GM23248 (cell line): ENCODE measurements around the gene DRC1.

Source experiments
- EZH2 ChIP-seq: fragments of 200-600 bp; sonication (generic); IDR thresholded peaks from 2 replicates; pipeline ENCODE4 v1.6.1; 2018; ENCODE audit warnings: antibody characterized with exemption, mild to moderate bottlenecking; ENCODE audit not compliant: insufficient read depth, poor library complexity, severe bottlenecking
- EZH2phosphoT487 ChIP-seq: fragments of 200-600 bp; sonication (generic); IDR thresholded peaks from 2 replicates; pipeline ENCODE4 v1.6.1; 2018; ENCODE audit warnings: antibody characterized with exemption, moderate library complexity, mild to moderate bottlenecking, low read depth; ENCODE audit not compliant: insufficient read depth

DNA sequence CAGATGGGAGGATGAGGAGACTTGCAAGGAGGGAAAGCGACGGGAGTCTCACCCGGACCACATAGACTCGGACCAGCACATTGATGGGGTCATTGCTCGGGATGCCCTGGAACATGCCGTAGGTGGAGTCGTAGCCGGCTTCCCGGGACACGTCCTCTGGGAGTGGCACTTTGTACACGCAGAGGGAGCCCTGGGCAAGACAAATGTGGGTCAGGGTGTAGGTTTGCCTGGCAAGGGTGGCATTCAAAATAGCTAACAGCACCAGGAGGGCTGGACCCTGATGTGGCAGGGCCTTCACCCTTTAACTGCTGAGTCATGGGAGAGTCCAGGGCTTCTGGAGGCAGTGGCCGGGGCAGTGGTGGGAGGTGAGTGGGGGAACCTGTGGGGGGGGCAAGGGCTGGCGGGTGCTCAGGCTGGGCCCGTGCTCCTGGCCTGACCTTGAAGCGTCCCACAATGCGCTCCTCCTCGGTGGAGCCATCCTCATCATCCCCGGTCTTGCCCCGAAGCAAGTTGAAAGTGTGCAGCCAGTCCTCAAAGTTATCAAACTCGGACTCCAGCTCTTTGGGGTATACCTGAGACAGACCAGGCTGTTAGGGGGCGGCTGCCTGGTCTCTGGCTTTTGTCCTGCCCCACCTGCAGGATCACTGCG is 65.1 kb downstream of the DRC1 start:
- TF ChIP-seq EZH2phosphoT487 = no peak
- no peak for TF ChIP-seq EZH2
